ENCODE data around the gene SVOPL.

Gene SVOPL

GRCh38 chr7:138657854-138658386 is 43.2 kb downstream of the SVOPL start:
- DNase-seq = no peak

GRCh38 chr7:138656952-138657351 is 44.2 kb downstream of the SVOPL start:
- no peak for DNase-seq

GRCh38 chr7:138654616-138655015 is 46.5 kb downstream of the SVOPL start:
- DNase-seq = no peak

GRCh38 chr7:138649506-138649905 is 51.7 kb downstream of the SVOPL start:
- DNase-seq = no peak

GRCh38 chr7:138645284-138645683 is 55.9 kb downstream of the SVOPL start:
- DNase-seq = no peak

- DNase-seq = no peak
Observed at GRCh38 chr7:138632826-138633602, 68.1 kb downstream of the SVOPL start.

- DNase-seq = no peak
Observed at GRCh38 chr7:138632384-138632783, 68.8 kb downstream of the SVOPL start.

- DNase-seq = no peak
Observed at GRCh38 chr7:138630059-138630610, 71.0 kb downstream of the SVOPL start.

- DNase-seq = no peak
Observed at GRCh38 chr7:138627361-138627760, 73.8 kb downstream of the SVOPL start.

- DNase-seq = no peak
Observed at GRCh38 chr7:138626846-138627245, 74.3 kb downstream of the SVOPL start.

- DNase-seq = peak in 1 of 5 experiments; percentile 69
Observed at GRCh38 chr7:138625849-138626230, 75.3 kb downstream of the SVOPL start.

GRCh38 chr7:138625084-138625848 is 75.9 kb downstream of the SVOPL start:
- DNase-seq = peak in 1 of 5 experiments; percentile 78

- no peak for DNase-seq
Observed at GRCh38 chr7:138622841-138623240, 78.3 kb downstream of the SVOPL start.

GRCh38 chr7:138618933-138619332 is 82.2 kb downstream of the SVOPL start:
- DNase-seq = no peak

- DNase-seq = no peak
Observed at GRCh38 chr7:138618506-138618905, 82.7 kb downstream of the SVOPL start.

GRCh38 chr7:138616085-138616484 is 85.1 kb downstream of the SVOPL start:
- no peak for DNase-seq

- no peak for DNase-seq
Observed at GRCh38 chr7:138613630-138614029, 87.5 kb downstream of the SVOPL start.

- DNase-seq = no peak
Observed at GRCh38 chr7:138610671-138611170, 90.4 kb downstream of the SVOPL start.

- DNase-seq = peak in 1 of 5 experiments; percentile 44
Observed at GRCh38 chr7:138608275-138608674, 92.9 kb downstream of the SVOPL start.

GRCh38 chr7:138607216-138608126 is 93.7 kb downstream of the SVOPL start:
- DNase-seq = no peak

GRCh38 chr7:138606236-138606635 is 94.9 kb downstream of the SVOPL start:
- DNase-seq = no peak

Data from T-helper 2 cell (primary cell).